D721Med (cell line): ENCODE data around the gene ETV1.

Source experiments
- DNase-seq: peaks from one replicate; pipeline ENCODE4 v3.0.0; 2011; ENCODE audit warnings: low spot score; ENCODE audit not compliant: insufficient read length
- FAIRE-seq: peaks from 2 replicates; lab custom pipeline; 2011; peaks lifted over from hg19 to GRCh38; lab: Jason Lieb, UNC
- TF ChIP-seq, protein P1 (sequence below): IDR thresholded peaks from 2 replicates; pipeline ENCODE4 v1.5.1; 2012; ENCODE audit warnings: mild to moderate bottlenecking, control low read depth; ENCODE audit not compliant: insufficient read depth; ENCODE audit errors: missing control alignments

Gene ETV1

DNA sequence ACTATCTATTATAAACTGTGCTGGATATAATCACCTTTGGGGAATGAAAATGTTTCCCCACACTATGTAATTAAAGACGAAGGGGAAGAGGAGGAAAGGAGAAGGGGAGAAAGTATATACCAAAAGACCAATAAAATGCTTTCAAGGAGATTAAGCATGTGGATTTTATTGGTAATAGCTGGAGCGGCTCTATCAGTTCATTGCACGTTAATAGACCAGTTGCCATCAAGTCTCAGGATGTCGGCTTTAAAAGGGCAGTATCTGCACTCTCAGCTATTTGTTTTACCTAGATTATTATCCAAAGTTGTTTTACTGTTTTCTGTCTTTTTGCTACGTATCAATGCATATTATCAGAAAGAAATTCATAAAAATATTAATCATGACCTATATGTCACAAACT lies 9.0 kb downstream of the ETV1 start:
- DNase-seq: no peak
- FAIRE-seq: no peak
- TF ChIP-seq, protein P1, sequence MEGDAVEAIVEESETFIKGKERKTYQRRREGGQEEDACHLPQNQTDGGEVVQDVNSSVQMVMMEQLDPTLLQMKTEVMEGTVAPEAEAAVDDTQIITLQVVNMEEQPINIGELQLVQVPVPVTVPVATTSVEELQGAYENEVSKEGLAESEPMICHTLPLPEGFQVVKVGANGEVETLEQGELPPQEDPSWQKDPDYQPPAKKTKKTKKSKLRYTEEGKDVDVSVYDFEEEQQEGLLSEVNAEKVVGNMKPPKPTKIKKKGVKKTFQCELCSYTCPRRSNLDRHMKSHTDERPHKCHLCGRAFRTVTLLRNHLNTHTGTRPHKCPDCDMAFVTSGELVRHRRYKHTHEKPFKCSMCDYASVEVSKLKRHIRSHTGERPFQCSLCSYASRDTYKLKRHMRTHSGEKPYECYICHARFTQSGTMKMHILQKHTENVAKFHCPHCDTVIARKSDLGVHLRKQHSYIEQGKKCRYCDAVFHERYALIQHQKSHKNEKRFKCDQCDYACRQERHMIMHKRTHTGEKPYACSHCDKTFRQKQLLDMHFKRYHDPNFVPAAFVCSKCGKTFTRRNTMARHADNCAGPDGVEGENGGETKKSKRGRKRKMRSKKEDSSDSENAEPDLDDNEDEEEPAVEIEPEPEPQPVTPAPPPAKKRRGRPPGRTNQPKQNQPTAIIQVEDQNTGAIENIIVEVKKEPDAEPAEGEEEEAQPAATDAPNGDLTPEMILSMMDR: no peak

DNA sequence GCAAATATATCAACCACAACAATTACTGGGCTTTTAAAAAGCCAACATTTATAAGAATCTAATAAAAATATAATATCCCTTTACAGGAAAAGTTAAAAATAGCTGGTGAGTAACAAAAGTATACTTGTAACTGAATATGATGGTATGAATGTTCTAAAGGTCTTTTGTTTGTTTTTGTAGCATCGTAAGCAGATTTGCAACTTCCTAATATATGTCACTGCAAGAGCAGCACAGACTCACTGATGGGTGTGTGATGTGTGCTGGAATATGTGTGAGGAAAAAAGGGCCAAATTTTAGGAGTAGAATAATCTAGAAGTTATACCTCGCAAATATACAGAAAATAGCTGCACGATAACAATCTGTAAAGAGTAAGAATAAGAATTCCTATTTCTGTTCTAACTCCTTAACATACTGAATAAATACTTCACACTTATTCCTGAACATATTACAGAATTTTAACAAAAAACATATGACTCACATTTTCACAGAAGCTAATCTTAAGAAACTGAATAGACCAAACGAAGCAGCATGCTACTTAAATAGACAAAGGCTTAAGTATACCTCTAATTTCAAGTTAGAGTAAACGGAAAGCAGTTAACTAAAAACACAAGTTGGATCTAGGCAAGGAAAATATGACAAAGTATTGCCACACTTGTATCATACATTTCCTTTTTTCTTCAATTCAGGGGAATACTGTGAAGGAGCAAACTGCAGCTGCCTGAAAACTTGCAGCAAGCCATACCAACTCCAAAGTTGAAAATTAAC lies 9.6 kb downstream of the ETV1 start:
- TF ChIP-seq, protein P1: no peak
- no peak for DNase-seq
- no peak for FAIRE-seq

DNA sequence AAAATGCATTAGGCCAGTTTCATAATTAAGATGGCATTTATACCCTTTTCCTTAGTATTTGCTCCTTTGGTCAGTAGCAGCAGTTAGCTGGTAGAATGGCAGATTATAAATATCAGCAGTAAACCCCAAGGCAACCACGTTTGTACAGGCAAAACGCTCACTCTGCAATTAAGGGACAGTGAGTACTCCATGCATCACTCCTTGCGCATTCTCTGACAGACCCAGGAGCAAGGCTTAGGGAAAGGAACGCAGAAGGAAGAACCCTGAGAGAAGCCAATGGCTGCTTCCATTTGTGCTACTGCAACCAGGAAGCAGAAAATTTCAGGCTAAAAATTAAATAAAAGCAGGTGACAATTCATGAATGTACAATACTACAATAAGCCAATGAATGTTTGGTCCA lies 12.9 kb downstream of the ETV1 start:
- FAIRE-seq (no peak), DNase-seq (no peak)
- TF ChIP-seq, protein P1: no peak

DNA sequence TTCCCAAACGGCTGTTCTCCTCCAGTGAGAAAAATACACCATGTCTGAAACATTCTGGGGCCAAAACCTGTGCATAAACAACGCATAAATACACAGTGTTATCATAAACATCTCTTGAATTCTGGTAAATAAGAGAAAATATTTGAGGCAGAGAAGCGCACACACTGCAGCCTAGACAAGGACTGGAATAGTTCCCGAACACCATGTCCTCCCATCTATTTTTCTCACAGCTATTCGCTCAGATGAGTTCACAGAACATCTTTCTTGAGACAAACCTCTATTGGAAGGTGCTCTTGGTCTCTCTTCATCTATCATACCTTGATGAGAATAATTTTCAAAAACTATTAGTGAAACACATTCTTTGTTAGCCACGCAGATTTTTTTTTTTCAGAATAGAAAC lies 24.4 kb downstream of the ETV1 start:
- FAIRE-seq: no peak
- TF ChIP-seq, protein P1: no peak
- DNase-seq: no peak

DNA sequence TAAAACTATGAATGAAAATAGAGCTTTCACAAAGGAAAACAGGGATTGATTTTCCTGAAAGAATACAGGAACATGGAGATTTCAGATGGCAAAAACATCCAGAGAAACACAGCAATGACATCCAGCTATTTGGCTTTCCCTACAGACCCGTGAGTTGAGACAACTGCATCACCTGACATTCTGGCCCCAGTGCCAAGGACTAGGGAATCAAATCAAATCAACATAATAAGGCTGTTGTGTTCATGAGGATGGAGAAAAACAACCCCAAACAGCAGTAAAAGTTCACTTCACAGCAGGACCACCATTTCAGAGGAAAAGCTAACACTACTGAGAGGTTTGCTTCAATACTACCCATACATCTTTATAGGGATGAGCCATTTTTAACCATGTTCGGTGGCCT lies 25.5 kb downstream of the ETV1 start:
- FAIRE-seq (no peak), DNase-seq (no peak)
- TF ChIP-seq, protein P1: no peak

DNA sequence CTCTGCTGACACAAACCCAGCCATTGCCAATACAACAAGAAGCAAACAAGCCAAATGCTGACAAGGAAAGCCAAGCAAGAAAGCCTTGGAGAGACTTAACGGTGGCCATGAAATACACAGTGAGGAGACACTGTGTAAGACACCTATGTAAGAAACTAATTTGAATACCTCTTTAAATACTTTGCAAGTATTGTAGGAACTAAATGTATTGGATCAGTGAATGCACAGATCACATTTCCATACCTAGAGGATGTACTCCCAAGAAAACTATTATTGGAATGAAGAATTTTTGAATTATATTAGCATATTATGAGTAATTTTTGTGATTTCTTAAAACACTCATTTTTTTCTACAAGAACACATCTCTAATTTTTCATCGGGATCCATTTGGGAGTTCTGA lies 34.0 kb downstream of the ETV1 start:
- FAIRE-seq (no peak), DNase-seq (no peak)
- TF ChIP-seq, protein P1: no peak

DNA sequence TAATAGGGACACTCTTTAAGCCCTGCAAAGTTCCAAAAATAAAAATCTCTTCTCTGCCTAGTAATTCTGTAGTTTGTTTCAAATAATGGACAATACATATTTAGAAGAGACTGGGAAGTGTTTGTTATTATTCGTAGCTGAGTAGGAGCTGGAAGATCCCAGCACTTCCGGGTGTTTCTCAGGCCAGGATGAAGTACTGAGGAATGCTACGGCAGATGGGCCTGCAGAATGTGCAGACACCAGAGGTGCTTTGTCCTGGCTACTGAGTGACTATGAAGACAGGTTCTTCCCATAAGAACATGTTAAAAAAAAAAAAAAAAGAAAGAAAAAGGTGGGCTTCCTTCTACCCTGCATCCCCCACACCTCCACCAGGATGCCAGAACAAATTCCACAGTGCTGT lies 36.1 kb downstream of the ETV1 start:
- DNase-seq (no peak), FAIRE-seq (no peak)
- TF ChIP-seq, protein P1: no peak
